Measurements from ENCODE around the gene ACKR4.
"Not testable (repeated sequence)": the region's sequence is repeated elsewhere in the genome, so short reads cannot be mapped to it uniquely, and the experiment has no call there.

ACKR4 gene

DNA sequence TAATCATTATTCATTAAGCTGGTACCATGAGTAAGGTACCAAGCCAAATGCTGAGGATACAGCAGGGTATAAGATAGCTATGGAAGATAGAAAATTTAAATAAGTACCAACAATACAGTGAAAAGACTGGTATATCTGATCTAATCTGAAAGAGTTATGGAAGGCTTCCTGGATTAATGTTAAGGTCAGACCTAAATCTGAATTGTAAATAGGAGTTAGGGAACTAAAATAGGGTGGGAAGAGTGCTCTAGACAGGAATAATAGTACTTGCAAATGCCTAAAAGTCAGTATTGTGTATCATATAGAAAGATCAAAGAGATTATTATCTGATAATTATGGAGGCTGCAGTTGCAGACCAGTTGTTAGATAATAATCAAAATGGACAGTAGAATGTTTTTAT lies 2.6 kb upstream of the ACKR4 start:
- DNase-seq: no peak

DNA sequence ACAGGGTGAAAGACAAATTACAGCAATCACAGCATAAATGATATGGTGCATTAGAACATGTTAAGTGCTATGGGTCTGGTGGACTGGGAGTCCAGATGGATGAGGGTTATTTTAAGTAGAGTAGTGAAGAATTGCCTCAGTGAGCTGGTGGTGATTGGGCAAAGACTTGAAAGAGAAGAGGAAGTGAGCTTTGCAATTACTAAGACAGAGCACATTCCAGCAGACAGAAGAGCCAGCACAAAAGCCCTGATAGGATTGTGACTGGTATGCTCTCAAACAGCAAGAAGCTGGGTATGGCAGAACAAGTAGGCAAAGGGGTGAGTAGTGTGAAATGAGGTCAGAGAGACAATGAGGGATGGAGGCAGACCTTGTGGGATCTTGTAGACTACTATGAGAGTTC lies 2.1 kb upstream of the ACKR4 start:
- DNase-seq: no peak

DNA sequence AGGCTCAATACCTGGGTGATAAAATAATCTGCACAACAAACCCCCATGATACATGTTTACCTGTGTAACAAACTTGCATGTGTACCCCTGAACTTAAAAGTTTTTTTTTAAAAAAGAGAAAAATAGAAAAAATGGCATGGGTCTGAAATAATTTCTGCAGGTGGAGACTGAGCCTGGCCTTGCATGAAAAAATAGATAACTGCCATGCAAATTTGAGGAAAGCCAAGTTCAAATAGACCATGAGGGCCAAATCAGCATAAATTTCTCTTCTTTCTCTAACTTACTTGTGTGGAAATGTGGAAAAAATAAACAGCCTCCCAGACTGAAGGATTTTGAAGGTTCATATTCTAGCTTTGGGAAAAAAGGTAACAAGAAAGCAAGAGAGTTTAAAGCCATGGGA lies 744 bp upstream of the ACKR4 start:
- no peak for DNase-seq

DNA sequence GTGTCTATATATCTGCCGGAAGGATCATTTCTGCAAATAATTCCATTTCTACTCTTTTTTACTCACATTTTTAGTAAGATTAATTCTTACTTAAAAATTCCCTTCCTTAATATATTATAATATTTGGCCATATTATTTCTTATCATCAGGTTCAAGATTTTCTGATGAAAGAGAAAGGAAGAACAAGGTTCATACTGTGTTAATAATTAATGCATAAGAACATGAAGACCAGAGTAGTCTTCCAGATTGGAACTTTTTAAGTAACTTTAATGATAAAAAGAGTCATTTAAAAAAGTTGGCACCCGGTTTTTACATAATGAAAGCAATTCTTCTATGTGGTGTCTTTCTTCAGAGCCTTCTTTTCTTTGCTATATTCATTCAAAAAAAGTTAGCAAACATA lies 590 bp downstream of the ACKR4 start:
- DNase-seq: no peak

DNA sequence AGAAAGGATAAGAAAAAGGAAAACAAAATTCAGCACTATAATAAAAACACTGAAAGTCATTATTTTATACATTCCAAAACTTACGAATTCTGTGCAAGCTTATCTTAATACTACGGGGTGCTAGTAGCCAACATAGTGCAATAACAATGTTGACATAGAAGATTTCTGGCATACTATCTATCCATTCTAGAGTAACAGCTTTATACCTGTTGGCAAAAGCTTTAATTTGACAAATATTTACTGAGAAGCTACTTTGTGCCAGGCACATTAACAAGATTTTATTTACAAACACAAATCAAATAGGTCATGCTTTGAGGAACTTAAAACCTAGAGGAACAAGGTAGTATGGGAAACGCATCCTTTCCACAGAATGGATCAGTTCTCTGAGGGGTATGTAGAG lies 1.1 kb downstream of the ACKR4 start:
- DNase-seq: no peak

DNA sequence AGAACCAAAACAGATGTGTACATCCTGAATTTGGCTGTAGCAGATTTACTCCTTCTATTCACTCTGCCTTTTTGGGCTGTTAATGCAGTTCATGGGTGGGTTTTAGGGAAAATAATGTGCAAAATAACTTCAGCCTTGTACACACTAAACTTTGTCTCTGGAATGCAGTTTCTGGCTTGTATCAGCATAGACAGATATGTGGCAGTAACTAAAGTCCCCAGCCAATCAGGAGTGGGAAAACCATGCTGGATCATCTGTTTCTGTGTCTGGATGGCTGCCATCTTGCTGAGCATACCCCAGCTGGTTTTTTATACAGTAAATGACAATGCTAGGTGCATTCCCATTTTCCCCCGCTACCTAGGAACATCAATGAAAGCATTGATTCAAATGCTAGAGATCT lies 3.5 kb downstream of the ACKR4 start:
- not testable (repeated sequence) for DNase-seq

DNA sequence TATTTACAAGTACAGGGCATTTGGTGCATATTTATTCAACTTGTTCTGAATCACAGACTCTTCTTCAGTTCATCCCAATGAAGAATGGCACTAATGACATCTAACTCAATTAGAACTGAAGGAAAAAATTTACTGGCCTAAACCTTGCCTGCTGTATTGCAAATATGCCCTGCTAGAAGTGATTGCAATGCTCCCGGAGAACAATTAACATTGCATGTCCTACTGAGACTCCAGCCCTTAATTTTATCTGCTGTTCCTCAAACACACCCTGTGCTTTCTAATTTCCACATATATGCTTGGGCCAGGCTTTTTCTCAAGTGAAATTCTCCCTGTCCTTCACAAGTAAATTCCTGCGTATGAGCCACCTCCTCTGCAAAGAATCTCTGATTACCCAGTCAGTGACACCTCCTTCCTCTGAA lies 8.3 kb downstream of the ACKR4 start:
- DNase-seq: no peak

DNA sequence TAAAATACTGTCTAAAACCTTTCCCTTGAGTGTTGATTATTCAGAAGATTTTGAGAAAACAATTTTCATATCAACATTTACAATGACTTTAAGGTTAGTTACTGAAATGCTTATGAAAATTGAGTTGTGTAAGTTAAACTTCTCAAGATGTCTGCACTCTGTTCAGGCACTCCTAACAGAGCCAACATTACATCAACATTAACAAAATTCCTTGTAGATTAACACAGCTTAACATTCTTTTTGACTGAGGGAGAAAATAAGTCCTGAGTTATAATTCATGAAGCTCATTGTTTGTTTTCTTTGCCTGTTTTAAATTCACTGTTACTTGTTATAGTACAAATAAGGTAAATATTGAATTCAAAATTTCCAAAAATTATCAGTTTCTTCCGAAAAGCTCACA lies 9.0 kb downstream of the ACKR4 start:
- no peak for DNase-seq

DNA sequence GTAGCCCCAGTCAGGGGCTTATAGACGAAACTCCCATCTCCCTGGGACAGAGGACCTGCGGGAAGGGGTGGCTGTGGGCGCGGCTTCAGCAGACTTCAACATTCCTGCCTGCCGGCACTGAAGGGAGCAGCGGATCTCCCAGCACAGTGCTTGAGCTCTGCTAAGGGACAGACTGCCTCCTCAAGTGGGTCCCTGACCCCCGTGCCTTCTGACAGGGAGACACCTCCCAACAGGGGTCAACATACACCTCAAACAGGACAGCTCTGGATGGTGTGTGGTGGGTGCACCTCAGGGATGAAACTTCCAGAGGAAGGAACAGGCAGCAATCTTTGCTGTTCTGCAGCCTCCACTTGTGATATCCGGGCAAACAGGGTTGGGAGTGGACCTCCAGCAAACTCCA lies 9.6 kb downstream of the ACKR4 start:
- DNase-seq: not testable (repeated sequence)

DNA sequence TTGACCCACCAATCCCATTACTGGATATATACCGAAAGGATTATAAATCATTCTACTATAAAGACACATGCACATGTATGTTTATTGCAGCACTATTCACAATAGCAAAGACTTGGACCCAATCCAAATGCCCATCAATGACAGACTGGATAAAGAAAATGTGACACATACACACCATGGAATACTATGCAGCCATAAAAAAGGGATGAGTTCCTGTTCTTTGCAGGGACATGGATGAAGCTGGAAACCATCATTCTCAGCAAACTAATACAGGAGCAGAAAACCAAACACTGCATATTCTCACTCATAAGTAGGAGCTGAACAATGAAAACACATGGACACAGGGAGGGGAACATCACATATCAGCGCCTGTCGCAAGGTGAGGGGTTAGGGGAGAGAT lies 18.2 kb downstream of the ACKR4 start:
- DNase-seq: not testable (repeated sequence)

DNA sequence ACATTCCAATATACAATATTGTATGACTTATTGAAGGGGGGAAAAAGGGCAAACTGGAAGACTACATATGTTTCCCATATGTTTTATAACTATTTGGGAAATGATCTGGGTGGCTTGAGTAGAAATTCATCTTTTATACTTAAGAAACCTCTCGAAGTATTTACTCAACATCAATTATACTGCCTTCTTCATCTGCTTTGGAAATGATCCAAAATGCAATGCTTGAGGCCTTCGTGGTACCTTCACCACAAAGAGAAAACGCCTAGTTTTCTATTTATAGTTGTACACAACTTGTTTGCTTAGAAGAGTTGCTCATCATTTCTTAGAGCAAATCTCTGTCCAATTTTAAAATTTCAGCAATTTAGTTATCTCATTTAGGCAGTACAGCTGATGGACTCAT lies 18.8 kb downstream of the ACKR4 start:
- DNase-seq: no peak

DNA sequence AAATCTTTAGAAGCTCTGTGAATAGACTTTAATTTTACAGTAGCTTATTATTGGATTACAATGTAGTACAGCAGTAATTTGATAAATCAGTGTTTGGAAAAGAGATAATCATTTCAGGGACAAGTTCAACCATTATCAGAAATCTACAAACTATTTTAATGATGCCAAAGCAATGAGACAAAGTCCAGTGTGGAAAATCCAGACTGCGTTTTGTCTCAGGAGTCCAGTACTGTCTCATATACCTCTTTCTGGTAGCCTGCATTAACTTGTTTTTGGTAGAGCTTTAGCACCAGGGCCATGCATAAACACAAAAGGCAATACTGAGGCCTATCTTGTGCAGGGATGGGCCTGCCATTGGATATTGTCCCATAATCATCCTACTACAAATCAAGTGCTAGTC lies 19.7 kb downstream of the ACKR4 start:
- no peak for DNase-seq

DNA sequence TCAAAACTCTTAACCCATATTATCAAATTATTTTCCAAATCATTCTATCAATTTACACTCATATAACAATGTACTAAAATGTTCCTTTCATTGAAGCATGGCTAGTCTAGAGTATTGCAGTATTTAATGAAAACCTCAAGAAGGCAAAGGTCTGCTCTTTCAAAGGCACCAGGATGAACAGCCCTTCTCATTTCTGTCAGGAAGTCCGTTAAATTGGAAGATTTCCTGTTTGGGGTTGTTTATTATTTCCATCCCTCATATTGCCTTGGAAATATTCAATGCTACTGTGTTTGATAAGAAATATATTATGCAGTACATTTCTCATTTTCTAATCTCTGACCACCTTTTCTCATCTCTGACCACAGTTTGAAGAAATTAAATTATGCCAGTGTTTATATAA lies 25.1 kb downstream of the ACKR4 start:
- DNase-seq: no peak

DNA sequence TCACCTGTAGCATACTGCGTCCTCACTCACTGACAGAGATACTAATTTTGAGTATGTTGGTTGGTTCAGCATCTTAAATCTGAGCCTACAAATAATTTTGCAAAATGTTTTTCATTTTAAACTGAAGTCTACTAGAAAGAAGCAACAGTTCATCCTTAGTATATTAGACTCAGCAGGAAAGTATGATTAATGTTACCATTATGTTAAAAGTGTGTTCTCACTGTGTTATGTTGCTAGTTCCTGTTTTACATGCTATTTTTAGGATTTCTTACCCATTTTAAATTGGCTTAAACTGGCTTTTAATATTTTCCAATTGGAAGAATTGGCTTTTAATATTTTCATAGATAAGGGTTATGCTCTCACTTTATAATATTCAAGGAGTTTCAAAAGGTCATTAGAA lies 25.7 kb downstream of the ACKR4 start:
- DNase-seq: no peak

DNA sequence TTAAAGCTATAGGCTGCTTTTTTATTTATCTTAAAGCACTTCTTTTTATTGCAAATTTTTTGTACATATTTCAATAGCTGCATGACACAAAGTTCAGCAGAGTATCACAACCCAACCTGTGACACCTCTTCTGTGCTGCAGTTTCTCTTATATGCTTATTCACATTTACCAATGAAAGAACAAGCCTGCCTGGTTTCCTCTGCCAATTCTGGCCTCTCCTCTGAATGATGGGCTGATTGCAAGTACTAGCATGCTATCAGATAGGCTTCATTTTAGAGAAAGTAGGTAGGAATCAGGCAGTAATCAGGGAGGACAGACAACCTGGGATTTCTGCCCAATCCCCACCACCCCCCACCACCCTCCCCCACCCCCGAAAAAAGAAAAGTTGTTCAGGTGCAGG lies 26.6 kb downstream of the ACKR4 start:
- no peak for DNase-seq

DNA sequence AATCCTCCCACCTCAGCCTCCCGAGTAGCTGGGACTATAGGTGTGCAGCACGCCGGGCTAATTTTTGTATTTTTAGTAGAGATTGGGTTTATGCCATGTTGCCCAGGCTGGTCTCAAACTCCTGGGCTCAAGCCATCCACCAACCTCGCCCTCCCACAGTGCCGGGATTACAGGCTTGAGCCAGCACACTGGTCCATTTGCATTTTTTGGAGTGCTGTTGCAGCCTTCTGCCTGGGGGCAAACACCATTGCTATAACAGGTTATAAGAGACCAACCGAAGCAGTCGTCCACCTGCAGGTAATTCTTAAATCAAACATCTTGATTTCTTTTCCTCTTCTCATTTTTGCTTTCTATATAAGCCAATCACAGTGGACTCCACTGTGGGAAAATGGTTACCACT lies 27.7 kb downstream of the ACKR4 start:
- no peak for DNase-seq

DNA sequence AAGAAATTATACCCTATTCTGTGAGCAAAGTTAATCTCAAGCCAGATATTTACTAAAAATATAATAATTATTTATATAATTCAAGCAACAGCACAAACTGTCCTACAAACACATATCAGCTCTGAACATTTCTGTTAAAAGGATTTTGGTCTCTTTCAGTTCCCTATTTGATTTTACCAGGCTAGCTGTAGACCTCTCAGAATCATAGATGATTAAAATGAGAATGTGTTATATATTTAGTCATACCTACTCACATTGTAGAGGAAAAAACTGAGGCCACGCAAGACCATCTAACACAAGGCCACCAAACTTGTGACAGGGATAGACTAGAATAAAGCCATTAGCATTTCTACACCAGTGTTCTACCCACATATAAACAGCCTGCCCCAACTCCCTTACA lies 28.5 kb downstream of the ACKR4 start:
- DNase-seq: no peak

DNA sequence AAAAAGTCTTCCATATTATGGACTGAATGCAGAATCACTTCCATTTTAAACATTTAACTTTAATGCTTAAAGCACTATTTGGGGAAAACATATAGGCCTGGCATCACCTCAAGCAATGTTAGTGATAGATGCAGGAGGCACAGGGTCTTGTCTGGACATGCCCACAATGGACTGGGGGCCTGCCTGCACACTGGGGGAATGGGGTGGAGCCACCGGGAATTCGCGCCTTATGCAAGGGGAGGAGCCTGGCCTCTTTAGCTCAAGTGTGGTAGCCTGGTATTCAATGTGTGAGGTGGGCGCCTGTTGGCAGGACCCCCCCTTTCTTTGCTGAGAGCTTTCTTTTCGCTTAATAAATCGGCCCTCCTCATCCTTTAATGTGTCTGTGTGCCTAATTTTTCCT lies 29.9 kb downstream of the ACKR4 start:
- DNase-seq: no peak

DNA sequence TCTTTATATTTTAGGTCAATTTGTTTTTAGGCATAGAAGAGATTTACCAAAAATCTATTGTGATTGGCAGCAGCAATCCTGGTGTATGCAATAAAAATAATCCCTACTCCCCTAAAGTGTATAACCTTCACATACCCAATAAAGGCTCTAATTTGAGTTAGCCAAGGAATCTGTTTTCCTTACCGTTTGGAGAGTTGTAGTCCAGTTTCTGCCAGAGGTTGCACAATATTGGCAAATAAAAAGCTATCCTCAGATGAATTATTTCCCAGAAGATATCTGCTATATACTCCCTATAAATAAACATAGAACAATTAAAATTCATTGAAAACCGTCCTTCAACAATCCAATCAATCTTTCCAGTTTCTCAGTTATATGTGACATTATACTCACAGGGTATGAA lies 31.1 kb downstream of the ACKR4 start:
- no peak for DNase-seq

DNA sequence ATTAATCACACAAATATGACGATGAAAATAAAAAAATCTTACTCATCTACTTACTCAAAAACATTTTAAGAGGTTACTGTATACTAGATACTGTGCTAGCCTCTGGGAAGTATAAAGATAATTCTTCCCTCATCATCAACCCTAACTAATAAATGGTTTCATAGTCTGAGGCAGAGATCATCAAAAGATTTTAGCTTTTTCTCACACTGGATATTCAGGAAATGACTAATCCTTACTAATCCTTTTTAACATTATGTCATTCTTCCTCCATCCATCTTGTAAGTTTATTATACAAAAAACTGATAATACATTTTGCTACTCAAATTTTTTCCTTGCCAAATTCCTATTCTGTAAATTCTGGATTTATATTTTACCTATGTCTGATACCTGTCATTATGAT lies 32.9 kb downstream of the ACKR4 start:
- DNase-seq: no peak

DNA sequence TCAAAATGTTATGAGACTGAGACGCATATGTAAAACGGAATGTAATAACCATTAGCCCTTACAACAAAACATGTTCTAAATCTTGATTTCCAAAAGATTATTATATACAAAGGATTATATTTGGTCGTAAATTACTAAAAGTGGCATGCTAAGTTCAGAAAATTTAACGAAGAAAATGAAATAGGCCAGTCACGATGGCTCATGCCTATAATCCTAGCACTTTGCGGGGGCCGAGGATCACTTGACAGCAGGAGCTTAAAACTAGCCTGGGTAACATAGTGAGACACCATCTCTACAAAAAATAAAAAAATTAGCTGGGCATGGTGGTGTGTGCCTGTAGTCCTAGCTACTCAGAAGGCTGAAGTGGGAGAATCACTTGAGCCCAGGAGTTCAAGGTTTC lies 33.5 kb downstream of the ACKR4 start:
- no peak for DNase-seq

DNA sequence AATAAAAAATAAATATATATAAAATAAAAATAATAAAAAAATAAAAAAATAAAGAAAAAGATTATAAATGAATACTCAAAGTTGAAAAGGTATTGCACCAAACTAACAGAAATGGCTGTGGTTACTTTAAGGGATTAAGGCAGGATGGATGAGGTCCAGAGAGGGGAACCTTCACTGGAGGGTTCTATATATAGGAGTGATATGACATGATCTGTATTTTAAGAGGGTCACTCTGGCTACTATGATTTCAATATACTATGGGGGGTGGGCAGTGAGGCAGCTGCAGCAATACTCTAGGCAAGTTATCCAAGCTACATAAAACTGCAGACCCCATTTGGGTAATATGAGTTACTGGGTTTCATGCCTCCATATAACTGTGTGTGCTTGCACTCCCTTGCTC lies 38.0 kb downstream of the ACKR4 start:
- no peak for DNase-seq

DNA sequence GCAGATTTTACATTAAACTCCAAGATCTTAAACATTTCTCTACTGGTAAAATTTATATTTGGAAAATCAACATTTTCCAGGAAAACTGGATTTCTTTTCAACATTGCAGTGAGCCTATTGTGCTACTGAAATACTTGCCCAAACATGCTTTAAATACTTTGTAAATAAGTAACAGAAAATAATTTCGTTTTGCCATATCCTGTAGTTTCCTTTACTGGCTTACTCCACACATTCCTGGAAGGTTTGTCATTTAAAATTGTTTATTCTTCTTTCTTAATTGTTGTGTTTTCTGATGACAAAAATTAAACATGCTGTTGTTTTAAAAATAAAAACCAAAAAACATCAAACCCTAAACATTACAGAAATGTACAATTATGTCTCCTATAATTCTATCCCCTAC lies 40.5 kb downstream of the ACKR4 start:
- DNase-seq: no peak

DNA sequence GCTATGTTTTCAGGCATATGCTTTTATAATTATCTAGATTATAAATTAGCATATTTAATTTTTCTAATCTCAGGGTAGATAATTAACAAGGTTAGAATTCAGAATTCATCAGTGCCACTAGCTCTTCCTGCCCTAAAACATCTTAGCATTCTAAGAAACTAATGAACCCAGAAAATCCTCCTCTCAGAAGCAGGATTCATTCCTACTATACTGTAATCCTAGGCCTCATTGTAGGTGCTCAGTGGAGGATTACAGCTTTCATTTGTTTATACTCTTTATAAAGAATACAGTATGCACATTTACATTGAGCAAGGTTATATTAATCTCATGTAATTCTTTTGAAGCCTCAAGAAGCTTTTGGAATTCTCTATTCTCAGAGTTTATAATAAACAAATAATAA lies 41.6 kb downstream of the ACKR4 start:
- no peak for DNase-seq

DNA sequence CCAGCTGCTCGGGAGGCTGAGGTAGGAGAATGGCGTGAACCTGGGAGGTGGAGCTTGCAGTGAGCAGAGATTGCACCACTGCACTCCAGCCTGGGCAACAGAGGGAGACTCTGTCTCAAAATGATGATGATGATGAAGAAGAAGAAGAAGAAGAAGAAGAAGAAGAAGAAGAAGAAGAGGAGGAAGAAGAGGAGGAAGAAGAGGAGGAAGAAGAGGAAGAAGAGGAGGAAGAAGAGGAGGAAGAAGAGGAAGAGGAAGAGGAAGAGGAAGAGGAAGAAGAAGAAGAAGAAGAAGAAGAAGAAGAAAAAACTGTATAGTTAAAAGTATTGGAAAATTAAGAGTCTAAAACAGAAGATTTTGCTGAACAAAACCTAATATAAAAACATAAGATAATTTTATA lies 44.4 kb downstream of the ACKR4 start:
- DNase-seq: not testable (repeated sequence)

All from hypothalamus (tissue), 51 donors.